K562 (cell line): ENCODE results near the gene KCTD11. TPM values are rescaled to one million over a fixed set of nuclear protein-coding genes. Genes with fewer than 3 reads are reported as not detected.

ENCODE experiments used
- CHD1 ChIP-seq: fragments of 200-600 bp; sonication (generic); IDR thresholded peaks from one replicate; pipeline ENCODE4 v1.6.1; 2012; ENCODE audit warnings: mild to moderate bottlenecking, moderate library complexity, low read length, inconsistent platforms
- NFRKB ChIP-seq: fragments of 450-650 bp; IDR thresholded peaks from 2 replicates; pipeline ENCODE4 v1.6.1; 2016; ENCODE audit warnings: low read depth
- PHF8 ChIP-seq: fragments of 200-600 bp; sonication (generic); IDR thresholded peaks from 2 replicates; pipeline ENCODE4 v1.6.1; 2012; ENCODE audit warnings: mixed run types, mild to moderate bottlenecking, inconsistent platforms, low read length, moderate library complexity, borderline replicate concordance
- PML ChIP-seq: IDR thresholded peaks from 2 replicates; pipeline ENCODE4 v1.6.1; 2012; ENCODE audit warnings: low read length, inconsistent platforms
- PRDM10 ChIP-seq: fragments of 450-650 bp; IDR thresholded peaks from 2 replicates; pipeline ENCODE4 v1.6.1; 2018; ENCODE audit not compliant: partially characterized antibody
- SAFB2 ChIP-seq: fragments of 200-400 bp; formaldehyde crosslinking; IDR thresholded peaks from 2 replicates; pipeline ENCODE4 v1.6.1; 2018; ENCODE audit warnings: borderline replicate concordance, low read length, low read depth, moderate library complexity; ENCODE audit not compliant: severe bottlenecking
- STAT5A ChIP-seq: IDR thresholded peaks from 2 replicates; pipeline ENCODE4 v1.6.1; 2012; ENCODE audit warnings: low read length, inconsistent platforms, borderline replicate concordance
- TAF1 ChIP-seq: IDR thresholded peaks from 2 replicates; pipeline ENCODE4 v1.6.1; 2011; ENCODE audit warnings: mild to moderate bottlenecking, low read length, moderate library complexity; ENCODE audit not compliant: insufficient read depth, control insufficient read depth, severe bottlenecking; ENCODE audit errors: extremely low read depth
- ZNF143 ChIP-seq: sonication (generic); formaldehyde crosslinking; IDR thresholded peaks from 2 replicates; pipeline ENCODE4 v1.9.0; 2022; ENCODE audit warnings: mild to moderate bottlenecking, missing genetic modification reagents
- polyA plus RNA-seq, 8 experiments: library from polyadenylated mRNA; depleted of rRNA in 4 of 8; stranded (reverse) in 5 of 8; unstranded in 3 of 8; fragments of >200 nt; fragmentation: Nextera tagmentation in 2 of 8; fragmentation: Illumina TruSeq in 1 of 8; extraction: Ambion mirVana in 2 of 8; extraction: Trizol in 1 of 8; gene quantifications; 2 replicates each; pipeline versions ENCODE4 v1.2.1 to v1.2.3, GENCODE V29; 2011 to 2014; ENCODE audit warnings: inconsistent platforms in 1 of 8, missing spikeins in 1 of 8
- total RNA-seq, 7 experiments: library from RNA; depleted of rRNA in 6 of 7; stranded (reverse); fragments of >200 nt in 6 of 7; fragmentation: Illumina TruSeq in 2 of 7; extraction: Trizol in 2 of 7; gene quantifications; 2 replicates each; pipeline versions ENCODE4 v1.2.1 to v1.2.3, GENCODE V29; 2011 to 2021; ENCODE audit warnings: low replicate concordance in 1 of 7
- TF ChIP-seq, protein P1 (sequence below), 2 experiments: fragments of 450-650 bp; formaldehyde crosslinking in 1 of 2; IDR thresholded peaks; 2 replicates each; pipeline versions ENCODE4 v1.4.0 to v1.6.1; 2014 to 2020; ENCODE audit warnings: mild to moderate bottlenecking in 2 of 2, borderline replicate concordance in 1 of 2, low read depth in 1 of 2
- TF ChIP-seq, protein P2 (sequence below), 3 experiments: fragments of 200-800 bp in 1 of 3; sonication (Bioruptor generic) in 1 of 3; sonication (generic) in 1 of 3; formaldehyde crosslinking in 1 of 3; IDR thresholded peaks; 2 replicates each; pipeline versions ENCODE4 v1.6.1 to v1.8.0; 2016 to 2022; ENCODE audit warnings: mild to moderate bottlenecking in 2 of 3, missing compliant biosample characterization in 2 of 3, missing genetic modification characterization in 2 of 3, missing genetic modification reagents in 1 of 3

The KCTD11 gene
- total and polyA plus RNA-seq, 9 of the 15 experiments (the other 6 are each of a cell fraction or from before 2014, with no cell fraction given): 0.01 to 3.2 (median 2.5) TPM; not detected in 1

DNA sequence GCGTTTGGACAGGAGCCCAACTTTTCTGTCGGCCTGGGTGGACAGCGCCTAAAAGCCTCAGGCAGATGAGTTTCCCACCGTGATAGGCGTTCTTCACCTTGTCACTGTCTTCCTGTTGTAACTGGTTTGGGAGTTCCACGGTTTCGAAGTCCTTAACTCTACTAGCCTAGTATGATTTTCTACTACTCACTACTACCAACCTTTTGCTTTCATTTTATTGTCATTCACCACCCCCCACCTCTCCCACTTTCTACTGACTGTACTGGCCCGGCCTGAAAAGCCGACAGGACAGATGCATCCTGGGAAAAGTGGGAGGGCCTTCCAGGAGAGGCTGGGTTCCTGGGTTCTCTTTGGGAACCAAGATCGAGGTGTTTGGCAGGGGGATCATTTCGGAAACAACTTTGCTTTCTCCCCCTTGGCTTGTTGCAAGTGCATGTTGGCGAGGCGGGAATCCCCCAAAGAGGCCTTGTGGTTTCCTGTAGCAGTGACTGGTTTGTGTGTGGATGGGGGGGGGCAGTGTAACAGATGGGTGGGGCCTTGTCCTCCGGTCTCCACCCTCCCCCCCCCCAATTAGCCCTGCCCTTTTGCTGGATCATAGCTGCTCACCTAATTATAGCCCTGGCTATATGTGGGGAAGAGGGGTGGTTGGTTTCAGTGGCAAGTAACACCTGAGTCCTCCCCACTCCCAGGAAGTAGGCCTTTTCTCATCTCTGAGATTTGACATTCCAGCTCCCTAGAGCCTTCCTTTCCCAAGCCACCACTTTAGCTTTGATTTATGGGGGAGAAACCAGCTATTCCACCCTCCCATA lies 43.1 kb upstream of the KCTD11 start (continued):
- TF ChIP-seq, protein P1, sequence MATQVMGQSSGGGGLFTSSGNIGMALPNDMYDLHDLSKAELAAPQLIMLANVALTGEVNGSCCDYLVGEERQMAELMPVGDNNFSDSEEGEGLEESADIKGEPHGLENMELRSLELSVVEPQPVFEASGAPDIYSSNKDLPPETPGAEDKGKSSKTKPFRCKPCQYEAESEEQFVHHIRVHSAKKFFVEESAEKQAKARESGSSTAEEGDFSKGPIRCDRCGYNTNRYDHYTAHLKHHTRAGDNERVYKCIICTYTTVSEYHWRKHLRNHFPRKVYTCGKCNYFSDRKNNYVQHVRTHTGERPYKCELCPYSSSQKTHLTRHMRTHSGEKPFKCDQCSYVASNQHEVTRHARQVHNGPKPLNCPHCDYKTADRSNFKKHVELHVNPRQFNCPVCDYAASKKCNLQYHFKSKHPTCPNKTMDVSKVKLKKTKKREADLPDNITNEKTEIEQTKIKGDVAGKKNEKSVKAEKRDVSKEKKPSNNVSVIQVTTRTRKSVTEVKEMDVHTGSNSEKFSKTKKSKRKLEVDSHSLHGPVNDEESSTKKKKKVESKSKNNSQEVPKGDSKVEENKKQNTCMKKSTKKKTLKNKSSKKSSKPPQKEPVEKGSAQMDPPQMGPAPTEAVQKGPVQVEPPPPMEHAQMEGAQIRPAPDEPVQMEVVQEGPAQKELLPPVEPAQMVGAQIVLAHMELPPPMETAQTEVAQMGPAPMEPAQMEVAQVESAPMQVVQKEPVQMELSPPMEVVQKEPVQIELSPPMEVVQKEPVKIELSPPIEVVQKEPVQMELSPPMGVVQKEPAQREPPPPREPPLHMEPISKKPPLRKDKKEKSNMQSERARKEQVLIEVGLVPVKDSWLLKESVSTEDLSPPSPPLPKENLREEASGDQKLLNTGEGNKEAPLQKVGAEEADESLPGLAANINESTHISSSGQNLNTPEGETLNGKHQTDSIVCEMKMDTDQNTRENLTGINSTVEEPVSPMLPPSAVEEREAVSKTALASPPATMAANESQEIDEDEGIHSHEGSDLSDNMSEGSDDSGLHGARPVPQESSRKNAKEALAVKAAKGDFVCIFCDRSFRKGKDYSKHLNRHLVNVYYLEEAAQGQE (IDR thresholded peaks at IDR 0.05; ENCODE audit: borderline replicate concordance): peak; percentile 37; the same call in 1 of the 2 replicates
- TF ChIP-seq, protein P1 (CRISPR knock-in tag; IDR thresholded peaks at IDR 0.05; ENCODE audit: low read depth): no peak
- TF ChIP-seq, protein P2, sequence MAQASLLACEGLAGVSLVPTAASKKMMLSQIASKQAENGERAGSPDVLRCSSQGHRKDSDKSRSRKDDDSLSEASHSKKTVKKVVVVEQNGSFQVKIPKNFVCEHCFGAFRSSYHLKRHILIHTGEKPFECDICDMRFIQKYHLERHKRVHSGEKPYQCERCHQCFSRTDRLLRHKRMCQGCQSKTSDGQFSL (CRISPR knock-in tag; IDR thresholded peaks at IDR 0.05): peak; percentile 97
- TF ChIP-seq, protein P2 (tag; IDR thresholded peaks at IDR 0.05): peak in 1 of 2 experiments; percentile 92; a peak in 2 of 4 replicates
- TF ChIP-seq PRDM10 (peak; percentile 94), TAF1 (peak; percentile 62), NFRKB (0 out of 2 replicates have a peak, but pooled peaks have one; percentile 24), SAFB2 (no peak), PHF8 (peak; percentile 22; the same call in 1 of the 2 replicates), ZNF143 (CRISPR knock-in tag) (peak; percentile 72), CHD1 (peak; percentile 86), PML (peak; percentile 40; the same call in 1 of the 2 replicates), STAT5A (no peak)
